HepG2 (cell line): ENCODE results near the gene CREBZF. TPM values are rescaled to one million over a fixed set of nuclear protein-coding genes. Genes with fewer than 3 reads are reported as not detected.
A peak's percentile ranks its signal among the peaks of the same experiment; 100 is the strongest.

ENCODE experiments used
- ATF4 ChIP-seq, 2 experiments: fragments of 450-650 bp in 1 of 2; sonication (generic) in 1 of 2; formaldehyde crosslinking; IDR thresholded peaks; 2 replicates each; pipeline versions ENCODE4 v1.5.0 to v1.8.0; 2020 to 2022; ENCODE audit warnings: mild to moderate bottlenecking in 1 of 2, missing genetic modification reagents in 1 of 2
- DNMT3B ChIP-seq: conservative IDR thresholded peaks from 2 replicates; pipeline ENCODE4 v1.6.1; 2016; ENCODE audit warnings: missing biosample characterization, control low read depth
- GFI1 ChIP-seq: sonication (generic); formaldehyde crosslinking; IDR thresholded peaks from 2 replicates; pipeline ENCODE4 v1.5.0; 2020; ENCODE audit warnings: missing genetic modification reagents, mild to moderate bottlenecking, borderline replicate concordance
- HNRNPLL ChIP-seq: fragments of 200-400 bp; formaldehyde crosslinking; IDR thresholded peaks from 2 replicates; pipeline ENCODE4 v1.6.1; 2017; ENCODE audit warnings: mild to moderate bottlenecking, low read depth, low read length; ENCODE audit not compliant: poor library complexity, severe bottlenecking
- KDM5B ChIP-seq: sonication (generic); formaldehyde crosslinking; IDR thresholded peaks from 2 replicates; pipeline ENCODE4 v1.4.0; 2020; ENCODE audit warnings: missing genetic modification reagents, mild to moderate bottlenecking, borderline replicate concordance
- LCORL ChIP-seq, 2 experiments: fragments of 450-650 bp in 1 of 2; sonication (generic) in 1 of 2; formaldehyde crosslinking in 1 of 2; IDR thresholded peaks; 2 replicates each; pipeline versions ENCODE4 v1.5.0 to v1.6.1; 2017 to 2020; ENCODE audit warnings: antibody characterized with exemption in 1 of 2, missing genetic modification reagents in 1 of 2
- MED1 ChIP-seq: sonication (generic); formaldehyde crosslinking; IDR thresholded peaks from 2 replicates; pipeline ENCODE4 v1.4.0; 2020; ENCODE audit warnings: missing genetic modification reagents
- MEIS1 ChIP-seq: sonication (generic); formaldehyde crosslinking; IDR thresholded peaks from 2 replicates; pipeline ENCODE4 v1.9.0; 2021; ENCODE audit warnings: mild to moderate bottlenecking, missing genetic modification reagents, moderate library complexity, borderline replicate concordance
- MTA3 ChIP-seq: sonication (generic); formaldehyde crosslinking; IDR thresholded peaks from 2 replicates; pipeline ENCODE4 v1.4.0; 2020; ENCODE audit warnings: missing genetic modification reagents
- NCOR1 ChIP-seq: fragments of 200-600 bp; sonication (generic); IDR thresholded peaks from 2 replicates; pipeline ENCODE4 v1.7.0; 2017; ENCODE audit warnings: antibody characterized with exemption, low read length, borderline replicate concordance
- RFX5 ChIP-seq: IDR thresholded peaks from 2 replicates; pipeline ENCODE4 v1.6.1; 2011; ENCODE audit warnings: low read depth, low read length, improper control_type of control experiment
- TIGD3 ChIP-seq: sonication (generic); formaldehyde crosslinking; IDR thresholded peaks from 2 replicates; pipeline ENCODE4 v1.5.1; 2020; ENCODE audit warnings: mild to moderate bottlenecking, missing genetic modification reagents, borderline replicate concordance
- XRCC5 ChIP-seq: fragments of 200-400 bp; formaldehyde crosslinking; optimal IDR thresholded peaks from 2 replicates; pipeline ENCODE3; 2017; ENCODE audit warnings: mild to moderate bottlenecking, low read length
- ZBTB3 ChIP-seq: sonication (generic); formaldehyde crosslinking; IDR thresholded peaks from 2 replicates; pipeline ENCODE4 v1.4.0; 2020; ENCODE audit warnings: low read depth, mild to moderate bottlenecking, moderate library complexity, missing genetic modification reagents, borderline replicate concordance
- ZEB1 ChIP-seq: IDR thresholded peaks from 2 replicates; pipeline ENCODE4 v1.6.1; 2012; ENCODE audit warnings: mild to moderate bottlenecking, low read depth, inconsistent platforms; ENCODE audit not compliant: insufficient replicate concordance
- ZNF256 ChIP-seq: sonication (generic); formaldehyde crosslinking; conservative IDR thresholded peaks from 2 replicates; pipeline ENCODE4 v1.4.0; 2020; ENCODE audit warnings: missing genetic modification reagents
- ZNF33A ChIP-seq: sonication (generic); formaldehyde crosslinking; IDR thresholded peaks from 2 replicates; pipeline ENCODE4 v1.5.1; 2020; ENCODE audit warnings: missing genetic modification reagents, mild to moderate bottlenecking, moderate library complexity, borderline replicate concordance
- ZNF343 ChIP-seq: sonication (generic); formaldehyde crosslinking; IDR thresholded peaks from 2 replicates; pipeline ENCODE4 v1.4.0; 2020; ENCODE audit warnings: mild to moderate bottlenecking, missing genetic modification reagents
- ZNF382 ChIP-seq: sonication (generic); formaldehyde crosslinking; IDR thresholded peaks from 2 replicates; pipeline ENCODE4 v1.5.0; 2020; ENCODE audit warnings: missing genetic modification reagents, mild to moderate bottlenecking, borderline replicate concordance
- ZNF546 ChIP-seq: sonication (generic); formaldehyde crosslinking; conservative IDR thresholded peaks from 2 replicates; pipeline ENCODE4 v1.8.1; 2023; ENCODE audit warnings: mild to moderate bottlenecking, missing genetic modification reagents
- ZNF883 ChIP-seq: sonication (generic); formaldehyde crosslinking; IDR thresholded peaks from 2 replicates; pipeline ENCODE4 v1.5.1; 2020; ENCODE audit warnings: mild to moderate bottlenecking, missing genetic modification reagents; ENCODE audit errors: not compliant biosample characterization
- ZSCAN29 ChIP-seq: sonication (generic); formaldehyde crosslinking; conservative IDR thresholded peaks from 2 replicates; pipeline ENCODE4 v1.4.0; 2020; ENCODE audit warnings: mild to moderate bottlenecking, missing genetic modification reagents
- polyA plus RNA-seq, 8 experiments: library from polyadenylated mRNA; depleted of rRNA in 3 of 8; stranded (reverse) in 7 of 8; unstranded in 1 of 8; fragments of >200 nt; fragmentation: Illumina TruSeq in 4 of 8; extraction: Trizol in 4 of 8; gene quantifications; 2 replicates each; pipeline versions ENCODE4 v1.2.1 to v1.2.3, GENCODE V29; 2011 to 2016; ENCODE audit warnings: low read depth in 4 of 8, missing spikeins in 1 of 8, mixed read lengths in 1 of 8; ENCODE audit not compliant: insufficient read depth in 1 of 8
- total RNA-seq, 5 experiments: library from RNA; depleted of rRNA; stranded (reverse); fragments of >200 nt; fragmentation: Illumina TruSeq; extraction: Trizol; gene quantifications; 2 replicates each; pipeline ENCODE4 v1.2.3, GENCODE V29; 2016; ENCODE audit warnings: low read depth in 1 of 5
- TF ChIP-seq, protein P1 (sequence below): conservative IDR thresholded peaks from 2 replicates; pipeline ENCODE4 v1.6.1; 2018; ENCODE audit warnings: missing genetic modification reagents
- TF ChIP-seq, protein P2 (sequence below): sonication (generic); formaldehyde crosslinking; IDR thresholded peaks from 2 replicates; pipeline ENCODE4 v1.4.0; 2020; ENCODE audit warnings: mild to moderate bottlenecking, missing genetic modification reagents

Gene CREBZF
- total and polyA plus RNA-seq, 2 of the 13 experiments (the other 11 are each of a cell fraction or from before 2014, with no cell fraction given) = 30.6 to 43.1 TPM

- TF ChIP-seq GFI1 (CRISPR knock-in tag) = peak; percentile 31; the same call in 1 of the 2 replicates
- no peak for TF ChIP-seq ZNF382 (CRISPR knock-in tag)
- no peak for TF ChIP-seq XRCC5
- TF ChIP-seq ZNF883 = no peak
- peak; percentile 47 for TF ChIP-seq MED1 (CRISPR knock-in tag)
- no peak for TF ChIP-seq TIGD3 (CRISPR knock-in tag)
- peak; percentile 70 for TF ChIP-seq MEIS1 (CRISPR knock-in tag)
- TF ChIP-seq ZSCAN29 (CRISPR knock-in tag) = no peak
- no peak for TF ChIP-seq ZBTB3 (CRISPR knock-in tag)
- peak; percentile 72; the same call in 1 of the 2 replicates for TF ChIP-seq KDM5B
- TF ChIP-seq RFX5 = no peak
- no peak for TF ChIP-seq LCORL (IDR thresholded peaks at IDR 0.05)
- TF ChIP-seq LCORL (CRISPR knock-in tag; IDR thresholded peaks at IDR 0.05) = peak; percentile 47; the same call in 1 of the 2 replicates
- TF ChIP-seq HNRNPLL = peak; percentile 70
- no peak for TF ChIP-seq MTA3 (CRISPR knock-in tag)
- peak; percentile 68; the same call in 1 of the 2 replicates for TF ChIP-seq ZNF343 (CRISPR knock-in tag)
- no peak for TF ChIP-seq ZNF33A (CRISPR knock-in tag)
- TF ChIP-seq, protein P1, sequence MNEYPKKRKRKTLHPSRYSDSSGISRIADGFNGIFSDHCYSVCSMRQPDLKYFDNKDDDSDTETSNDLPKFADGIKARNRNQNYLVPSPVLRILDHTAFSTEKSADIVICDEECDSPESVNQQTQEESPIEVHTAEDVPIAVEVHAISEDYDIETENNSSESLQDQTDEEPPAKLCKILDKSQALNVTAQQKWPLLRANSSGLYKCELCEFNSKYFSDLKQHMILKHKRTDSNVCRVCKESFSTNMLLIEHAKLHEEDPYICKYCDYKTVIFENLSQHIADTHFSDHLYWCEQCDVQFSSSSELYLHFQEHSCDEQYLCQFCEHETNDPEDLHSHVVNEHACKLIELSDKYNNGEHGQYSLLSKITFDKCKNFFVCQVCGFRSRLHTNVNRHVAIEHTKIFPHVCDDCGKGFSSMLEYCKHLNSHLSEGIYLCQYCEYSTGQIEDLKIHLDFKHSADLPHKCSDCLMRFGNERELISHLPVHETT = no peak
- TF ChIP-seq ZNF256 (CRISPR knock-in tag) = no peak
- no peak for TF ChIP-seq DNMT3B
- no peak for TF ChIP-seq ZEB1
- TF ChIP-seq ATF4 (CRISPR knock-in tag; IDR thresholded peaks at IDR 0.05) = no peak; a peak in 1 of 4 replicates
- TF ChIP-seq ZNF546 (CRISPR knock-in tag) = no peak; the same call in 1 of the 2 replicates
- peak; percentile 50; the same call in 1 of the 2 replicates for TF ChIP-seq NCOR1
- TF ChIP-seq, protein P2, sequence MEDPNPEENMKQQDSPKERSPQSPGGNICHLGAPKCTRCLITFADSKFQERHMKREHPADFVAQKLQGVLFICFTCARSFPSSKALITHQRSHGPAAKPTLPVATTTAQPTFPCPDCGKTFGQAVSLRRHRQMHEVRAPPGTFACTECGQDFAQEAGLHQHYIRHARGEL = no peak
These were observed 36.7 kb downstream of the CREBZF start, which contains the start of gene TMEM126B (continued) for GRCh38 chr11:85627998-85628770.
